ENCODE data around the gene STK32B.

- TF ChIP-seq GATA2 (IDR thresholded peaks at IDR 0.05; ENCODE audit: low read depth, low read length) (no peak), GATA3 (IDR thresholded peaks at IDR 0.05; ENCODE audit: low read depth, low read length) (no peak)
Measured at GRCh38 chr4:5364406-5364805, 313.1 kb downstream of the STK32B start.

Measured in SH-SY5Y (cell line).